ENCODE results near the gene AGAP5.

DNA sequence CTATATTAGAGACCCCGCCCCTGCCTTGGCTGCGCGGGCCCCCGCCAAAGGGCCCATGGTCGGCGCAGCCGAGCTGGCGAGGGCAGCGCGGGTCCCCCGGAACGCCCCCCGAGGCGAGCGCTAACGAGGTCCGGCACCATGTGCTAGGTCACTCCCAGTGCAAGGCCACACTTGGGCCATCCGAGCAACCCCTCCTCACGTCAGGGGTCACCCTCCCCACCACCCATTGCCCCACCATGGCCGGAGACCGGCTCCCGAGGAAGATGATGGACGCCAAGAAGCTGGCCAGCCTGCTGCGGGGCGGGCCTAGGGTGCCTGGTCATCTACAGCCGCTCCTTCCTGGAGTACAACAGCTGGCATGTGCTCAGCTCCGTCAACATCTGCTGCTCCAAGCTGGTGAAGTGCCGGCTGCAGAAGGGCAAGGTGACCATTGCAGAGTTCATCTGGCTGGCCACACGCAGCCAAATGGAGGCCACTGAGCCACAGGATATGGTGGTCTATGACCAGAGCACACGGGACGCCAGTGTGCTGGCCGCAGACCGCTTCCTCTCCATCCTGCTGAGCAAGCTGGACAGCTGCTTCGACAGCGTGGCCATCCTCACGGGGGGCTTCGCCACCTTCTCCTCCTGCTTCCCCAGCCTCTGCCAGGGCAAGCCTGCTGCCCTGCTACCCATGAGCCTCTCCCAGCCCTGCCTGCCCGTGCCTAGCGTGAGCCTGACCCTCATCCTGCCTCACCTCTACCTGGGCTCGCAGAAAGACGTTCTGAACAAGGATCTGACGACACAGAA, 33.9 kb upstream of the AGAP5 start:
- TF ChIP-seq, protein P1, sequence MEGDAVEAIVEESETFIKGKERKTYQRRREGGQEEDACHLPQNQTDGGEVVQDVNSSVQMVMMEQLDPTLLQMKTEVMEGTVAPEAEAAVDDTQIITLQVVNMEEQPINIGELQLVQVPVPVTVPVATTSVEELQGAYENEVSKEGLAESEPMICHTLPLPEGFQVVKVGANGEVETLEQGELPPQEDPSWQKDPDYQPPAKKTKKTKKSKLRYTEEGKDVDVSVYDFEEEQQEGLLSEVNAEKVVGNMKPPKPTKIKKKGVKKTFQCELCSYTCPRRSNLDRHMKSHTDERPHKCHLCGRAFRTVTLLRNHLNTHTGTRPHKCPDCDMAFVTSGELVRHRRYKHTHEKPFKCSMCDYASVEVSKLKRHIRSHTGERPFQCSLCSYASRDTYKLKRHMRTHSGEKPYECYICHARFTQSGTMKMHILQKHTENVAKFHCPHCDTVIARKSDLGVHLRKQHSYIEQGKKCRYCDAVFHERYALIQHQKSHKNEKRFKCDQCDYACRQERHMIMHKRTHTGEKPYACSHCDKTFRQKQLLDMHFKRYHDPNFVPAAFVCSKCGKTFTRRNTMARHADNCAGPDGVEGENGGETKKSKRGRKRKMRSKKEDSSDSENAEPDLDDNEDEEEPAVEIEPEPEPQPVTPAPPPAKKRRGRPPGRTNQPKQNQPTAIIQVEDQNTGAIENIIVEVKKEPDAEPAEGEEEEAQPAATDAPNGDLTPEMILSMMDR (IDR thresholded peaks at IDR 0.05) = no peak
- no peak for TF ChIP-seq POLR2A (IDR thresholded peaks at IDR 0.05)

Data from heart left ventricle (tissue), 13 donors.